Pulmonary artery endothelial cell (primary cell): Measurements from ENCODE around the gene KAT7. TPM values are rescaled to one million over a fixed set of nuclear protein-coding genes. Genes with fewer than 3 reads are reported as not detected.

Source experiments
- DNase-seq: peaks from one replicate; pipeline ENCODE4 v3.0.0-alpha.2; 2011; ENCODE audit warnings: low read depth, low spot score
- total RNA-seq: library from RNA; depleted of rRNA; stranded (reverse); fragments of >200 nt; gene quantifications from 2 replicates; pipeline ENCODE4 v1.2.3, GENCODE V29; 2014

KAT7 gene
- total RNA-seq, 1 donor from 2014 or later = 40.4 TPM

DNA sequence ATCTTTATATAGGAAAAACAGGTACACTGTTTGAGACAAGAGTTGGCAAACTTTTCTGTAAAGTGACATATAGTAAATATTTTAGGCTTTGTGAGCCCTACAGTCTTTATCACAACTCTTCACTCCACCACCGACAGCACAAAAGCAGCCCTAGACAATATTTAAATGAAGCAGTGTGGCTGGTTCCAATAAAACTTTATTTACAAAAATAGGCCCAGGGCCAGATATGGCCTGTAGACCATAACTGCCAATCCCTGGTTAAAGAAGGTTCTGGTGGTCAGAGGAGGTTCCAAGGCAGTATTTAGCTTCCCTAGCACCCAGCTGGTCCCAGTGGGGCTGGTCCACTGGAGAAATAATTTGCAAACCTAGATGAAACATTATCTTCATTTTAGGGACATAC lies 28.2 kb upstream of the KAT7 start:
- no peak for DNase-seq

DNA sequence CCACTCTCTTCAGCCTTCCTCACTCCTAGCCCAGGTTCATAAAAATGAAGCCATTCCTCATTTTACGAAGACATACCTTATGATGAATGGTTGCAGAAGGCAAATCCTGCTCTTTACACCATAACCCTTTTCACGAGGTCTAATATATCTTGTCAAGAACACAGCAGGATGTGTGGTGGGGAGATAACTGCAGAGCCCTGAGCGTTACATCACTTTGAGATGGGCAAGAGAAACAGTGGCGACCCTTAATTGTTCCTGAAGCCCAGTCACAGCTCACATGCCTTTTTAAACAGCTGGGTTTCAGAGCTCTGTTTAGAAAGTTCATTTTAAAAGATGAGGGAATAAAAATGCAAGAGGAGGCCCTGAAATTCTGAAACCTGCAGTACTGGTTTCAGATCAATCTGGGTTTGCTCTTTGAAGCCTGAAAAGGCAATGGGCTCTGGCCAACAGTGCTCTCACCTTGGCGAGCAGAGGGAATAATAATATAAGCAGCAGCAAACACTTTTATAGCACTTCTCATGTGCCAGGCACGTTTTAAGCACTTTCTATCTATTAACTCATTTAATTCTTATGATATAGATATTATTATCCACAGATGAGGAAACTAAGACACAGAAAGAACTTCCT lies 27.4 kb upstream of the KAT7 start:
- DNase-seq = no peak

DNA sequence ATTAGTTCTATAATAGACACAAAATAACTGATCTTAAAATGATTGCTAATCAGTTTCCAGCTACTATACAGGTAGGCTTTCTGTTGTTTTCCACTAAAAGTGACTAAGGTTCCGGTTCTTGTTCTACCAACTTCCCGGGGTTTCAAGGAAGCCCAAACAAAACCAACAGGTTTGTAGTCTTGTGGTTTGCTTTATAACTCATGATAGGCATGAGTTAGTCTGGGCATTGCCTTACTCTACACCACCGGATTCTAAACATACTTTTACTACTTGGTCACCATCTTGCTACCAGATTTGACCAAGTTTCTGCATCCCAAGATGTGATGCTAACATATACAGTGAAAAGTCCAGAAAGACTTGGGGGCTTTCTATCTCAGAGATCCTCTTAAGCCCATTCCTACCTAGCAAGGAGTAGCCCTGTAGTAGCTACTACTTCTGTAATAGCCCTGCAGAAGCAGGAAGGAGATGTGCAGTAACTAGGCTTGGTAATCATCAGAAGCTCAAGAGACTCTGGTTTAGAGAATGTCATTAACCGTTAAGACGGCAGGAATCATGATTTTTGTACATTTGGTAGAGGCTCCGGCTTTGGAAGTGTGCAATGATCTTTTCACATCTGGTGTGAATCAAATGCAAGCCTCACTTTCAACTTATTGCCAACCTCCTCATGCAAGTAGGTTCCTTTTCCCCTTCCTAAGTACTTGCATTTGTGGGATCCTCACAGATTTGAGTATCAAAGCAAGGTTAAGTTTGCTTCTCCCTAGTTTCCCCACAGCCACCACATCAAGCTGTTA lies 26.1 kb upstream of the KAT7 start:
- no peak for DNase-seq

DNA sequence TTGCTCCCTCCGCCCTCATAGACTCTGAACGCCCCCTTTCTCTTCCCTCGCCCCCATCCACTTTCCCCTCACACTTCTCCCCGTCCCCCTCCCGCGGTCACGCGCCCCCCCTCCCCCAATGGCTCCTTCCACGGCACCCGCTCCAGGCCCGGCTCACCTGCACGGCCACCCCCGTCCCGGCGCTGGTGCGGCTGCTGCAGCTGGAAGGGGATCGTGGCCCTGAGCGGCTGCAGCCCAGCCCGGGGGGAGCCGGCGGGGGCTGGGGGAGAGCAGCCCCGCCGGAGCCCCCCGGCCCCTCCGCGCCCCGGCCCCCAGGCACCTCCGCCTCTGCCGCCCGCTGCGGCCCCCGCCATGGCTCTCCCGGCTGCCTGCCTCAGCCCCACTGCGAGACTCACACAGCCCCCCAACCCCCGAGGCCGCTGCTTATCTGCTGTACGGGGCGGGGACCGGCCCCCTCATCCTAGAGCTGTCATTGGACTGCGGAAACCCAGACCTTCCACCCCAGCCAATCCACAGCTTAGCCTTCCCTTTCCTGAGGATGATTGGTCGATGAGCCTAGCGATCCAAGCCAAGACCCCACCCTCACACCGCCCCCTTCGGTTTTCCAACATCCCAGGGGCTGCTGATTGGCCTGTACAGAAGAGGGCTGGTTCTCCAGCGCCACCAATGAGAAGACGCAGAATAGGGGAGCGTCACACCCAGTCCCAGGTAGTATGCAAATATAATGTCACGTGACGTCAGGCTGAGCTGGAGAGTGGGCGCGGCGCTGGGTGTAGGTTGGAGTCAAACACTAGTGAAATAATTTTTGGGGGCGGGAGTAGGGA lies 24.5 kb upstream of the KAT7 start, which contains the start of gene FAM117A:
TSS of gene FAM117A (minus strand) at position 397 of the 824 bp plus-strand sequence. CDS start at position 353, 44 bp downstream.
- peak; percentile 97 for DNase-seq

DNA sequence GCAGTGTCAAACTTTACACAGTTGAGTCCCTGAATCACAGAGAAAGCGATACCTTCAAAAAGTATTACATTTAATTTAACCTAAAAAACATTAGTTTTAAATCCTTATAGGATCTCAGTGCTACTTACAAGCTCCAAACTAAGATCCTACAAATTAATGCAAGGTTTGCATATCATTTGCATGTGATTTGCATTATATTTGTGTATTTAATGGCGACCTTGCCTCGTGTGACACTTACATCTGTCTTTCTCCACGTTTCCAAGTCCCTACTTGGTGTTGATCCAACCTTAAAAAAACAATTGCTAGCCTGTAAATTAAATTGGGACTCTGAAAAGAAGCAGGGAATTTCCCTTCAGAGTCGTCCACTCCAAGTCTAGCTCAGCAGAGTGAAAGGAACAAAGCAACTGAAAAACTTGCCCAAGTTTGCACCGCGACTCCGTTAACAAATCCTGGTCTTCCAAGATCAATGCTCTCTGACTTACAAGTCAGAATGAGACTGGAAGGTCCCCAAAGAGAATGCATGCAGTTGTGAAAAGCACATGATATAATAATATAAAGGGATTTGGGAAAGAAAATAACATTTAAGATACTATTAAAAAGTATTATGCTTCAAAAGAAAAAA lies 23.8 kb upstream of the KAT7 start:
- no peak for DNase-seq

DNA sequence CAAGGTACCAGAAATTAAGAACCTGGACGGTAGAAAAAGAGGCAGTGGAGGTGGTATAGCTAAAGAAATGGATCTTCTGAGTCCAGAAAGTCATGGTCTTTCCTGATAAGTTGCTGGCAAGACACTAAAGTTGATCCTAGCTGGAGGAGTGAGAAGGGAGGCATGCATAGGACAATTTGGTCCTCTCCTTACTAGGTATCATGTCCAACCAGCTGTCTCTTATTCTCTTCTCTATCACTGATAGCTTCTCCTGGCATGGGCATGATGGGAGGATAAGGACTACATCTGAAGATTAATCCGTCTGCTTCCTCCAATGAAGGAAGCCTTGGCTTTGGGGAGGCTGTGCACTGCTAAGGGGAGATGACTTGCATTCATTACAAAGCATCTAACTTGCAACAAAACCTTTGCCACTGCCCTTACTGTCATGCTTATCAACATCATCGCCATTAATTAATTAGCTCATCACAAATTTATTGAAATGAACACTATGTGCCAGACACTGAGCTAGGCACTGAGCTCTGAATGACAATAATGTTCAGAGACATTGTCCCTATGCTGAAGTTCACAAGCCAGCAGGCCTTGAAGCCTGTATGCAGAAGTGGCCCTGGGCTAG lies 21.5 kb upstream of the KAT7 start:
- no peak for DNase-seq

DNA sequence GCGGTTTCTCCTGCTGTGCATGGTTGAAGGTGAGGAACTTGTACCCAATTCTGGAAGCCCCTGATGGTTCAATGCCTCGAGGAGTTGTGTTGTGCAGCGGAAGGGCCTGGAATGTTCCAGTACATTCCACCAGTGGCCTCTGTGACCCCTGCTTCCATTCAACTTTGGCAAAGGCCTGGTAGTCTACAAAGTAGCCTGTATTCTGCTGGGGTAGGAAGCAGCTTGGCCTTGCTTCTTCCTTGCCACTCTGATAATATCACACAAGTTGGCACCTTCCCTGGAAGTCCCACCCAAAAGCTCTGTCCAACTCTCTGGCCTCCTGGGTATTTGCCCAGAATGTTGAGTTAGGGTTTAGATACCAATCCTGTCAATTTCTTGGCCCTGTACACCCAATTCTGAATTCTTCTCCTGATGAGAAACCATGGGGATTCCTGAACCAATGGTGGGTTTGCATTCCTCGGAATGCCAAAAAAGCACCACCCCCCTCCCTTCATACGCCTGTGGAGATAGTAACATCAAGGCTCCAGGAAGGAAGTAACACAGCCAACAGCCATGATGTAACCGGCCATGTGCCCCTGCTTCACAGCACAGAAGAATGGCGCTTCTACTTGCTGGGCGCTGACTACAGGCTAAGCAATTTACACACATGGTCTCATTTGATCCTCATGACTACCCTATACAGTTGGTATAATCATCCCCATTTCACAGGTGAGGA lies 12.8 kb upstream of the KAT7 start:
- peak; percentile 92 for DNase-seq

DNA sequence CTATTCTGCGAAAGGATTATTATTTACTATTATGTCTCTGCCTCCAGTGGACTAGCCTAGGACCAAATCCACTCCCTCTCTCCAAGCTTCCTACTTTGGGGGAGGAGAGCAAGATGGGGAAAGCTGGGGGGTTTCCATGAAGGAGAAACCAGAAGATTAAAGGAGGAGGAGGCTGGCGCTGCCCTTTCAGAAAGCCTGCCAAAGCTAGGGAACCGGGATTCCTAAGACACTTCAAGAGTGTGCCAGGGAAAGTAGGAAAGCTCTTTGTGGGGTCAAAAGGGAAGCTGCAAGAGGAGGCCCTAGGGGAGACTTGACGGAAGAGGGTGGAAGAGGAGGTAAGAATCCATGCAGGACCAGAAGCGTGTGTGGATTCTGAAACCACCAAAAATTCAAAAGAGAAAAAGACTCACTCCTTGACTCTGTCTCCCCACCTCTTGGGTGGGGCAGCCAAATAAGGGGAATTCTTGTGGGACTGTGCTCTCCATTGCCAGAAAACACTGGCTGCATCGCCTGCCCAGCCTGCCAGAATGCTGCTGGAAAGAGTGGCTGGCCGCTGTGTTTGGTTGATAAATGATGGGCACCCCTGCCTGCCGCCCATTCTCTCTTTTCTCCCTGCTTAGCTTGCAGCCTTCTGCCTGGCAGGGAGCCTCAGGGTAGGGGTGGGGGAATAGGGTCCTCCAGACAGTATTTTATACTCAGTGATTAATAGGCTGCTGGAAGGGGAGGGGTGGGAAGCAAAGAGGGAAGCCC lies 11.8 kb upstream of the KAT7 start:
- DNase-seq = no peak

DNA sequence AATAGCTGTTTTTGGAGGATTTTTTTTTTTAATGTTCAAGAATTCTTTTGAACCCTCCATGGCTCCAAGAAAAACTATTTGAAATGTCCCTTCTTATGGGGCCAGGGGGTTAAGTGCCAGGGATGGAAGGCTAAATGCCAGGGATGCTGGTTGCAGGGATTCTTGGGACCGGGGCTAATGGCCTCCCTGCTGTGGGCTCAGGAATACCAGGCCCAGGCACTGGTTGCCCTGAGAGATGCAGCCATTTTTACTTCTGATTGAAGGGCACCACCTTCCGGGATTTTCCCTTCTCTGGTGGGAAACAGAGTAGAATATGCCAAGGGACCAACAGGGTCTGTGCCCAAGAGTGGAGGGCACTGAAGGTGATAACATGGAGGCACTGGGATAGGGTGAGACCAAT lies 10.9 kb upstream of the KAT7 start:
- DNase-seq = no peak

DNA sequence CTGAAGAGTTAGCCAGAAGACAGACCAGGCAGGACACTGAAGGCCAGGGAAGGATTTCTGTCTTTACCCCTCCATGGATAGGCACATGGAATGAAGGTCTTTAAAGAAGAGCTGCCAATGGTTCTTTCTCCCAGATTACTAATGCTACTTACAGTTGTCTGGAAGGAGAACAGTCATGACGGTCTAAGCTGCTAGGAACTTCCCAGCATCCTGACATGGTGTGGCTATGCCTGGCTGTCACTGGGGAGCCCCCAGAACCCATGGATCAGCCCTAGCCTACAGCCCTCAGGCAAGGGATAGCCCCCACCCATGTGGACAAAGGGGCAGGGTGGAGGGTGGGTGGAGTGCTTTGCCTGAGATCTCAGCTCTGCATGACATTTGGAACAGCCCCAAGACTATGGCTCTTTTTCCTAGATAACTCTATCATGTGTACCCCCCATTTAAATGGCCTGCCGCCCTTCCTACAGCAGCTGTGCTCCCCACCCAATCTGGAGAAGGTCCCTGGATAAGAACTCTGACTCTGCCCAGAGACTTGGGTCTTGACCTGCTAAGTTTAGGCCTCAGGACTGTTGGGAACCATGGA lies 9.2 kb upstream of the KAT7 start:
- no peak for DNase-seq

DNA sequence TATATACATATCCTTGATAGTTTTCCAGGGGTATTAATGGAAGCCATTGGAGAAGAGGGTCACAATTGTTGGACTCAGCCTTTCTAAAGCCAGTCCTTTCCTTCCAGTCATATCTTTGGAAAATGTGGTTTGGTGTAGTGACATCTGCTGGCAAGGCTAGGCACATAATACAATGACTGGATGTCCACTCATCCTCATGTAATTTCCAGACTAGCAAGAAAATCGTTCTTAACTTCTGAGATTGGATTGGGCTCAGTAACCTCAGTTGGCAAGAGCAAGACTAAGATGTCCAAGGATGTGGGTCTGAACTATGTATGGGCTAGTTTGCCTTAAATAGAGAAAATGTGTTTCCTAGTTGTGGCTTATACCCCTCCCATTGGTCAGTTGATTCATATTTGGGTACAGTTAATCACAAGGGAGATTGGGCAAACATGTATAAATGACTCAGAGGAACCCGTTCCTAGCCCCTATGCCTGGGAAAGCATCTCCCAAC lies 8.7 kb upstream of the KAT7 start:
- peak; percentile 57 for DNase-seq

DNA sequence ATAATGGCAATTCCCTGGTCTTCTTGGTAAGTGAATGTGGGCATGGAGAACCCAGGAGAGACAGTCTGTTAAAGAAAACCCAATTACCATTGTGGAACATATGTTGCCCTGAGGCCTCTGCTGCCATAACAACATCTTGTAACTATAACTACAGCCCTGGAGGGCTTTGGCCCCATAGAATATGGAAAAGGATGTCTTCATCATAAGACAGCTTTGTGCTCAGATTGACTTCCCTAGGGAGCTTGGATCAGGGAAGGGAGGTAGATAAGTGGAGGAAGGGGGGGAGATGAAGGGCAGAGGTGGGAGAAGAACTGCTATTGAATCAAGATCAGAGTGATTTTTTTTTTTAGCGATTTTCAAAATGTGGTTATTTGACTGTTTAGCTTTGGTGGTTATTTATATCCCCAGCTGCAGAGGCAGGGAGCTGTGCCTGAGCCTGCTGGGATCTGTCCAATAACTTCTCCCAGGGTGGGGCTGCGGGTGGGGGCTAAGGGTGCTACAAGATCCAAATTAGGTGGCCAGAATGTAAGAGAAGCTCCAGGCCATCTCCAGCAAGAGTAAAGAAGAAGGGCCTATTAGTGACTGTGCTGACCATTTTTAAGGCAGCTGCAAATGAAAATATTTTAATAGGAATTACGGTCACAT lies 5.3 kb upstream of the KAT7 start:
- no peak for DNase-seq

DNA sequence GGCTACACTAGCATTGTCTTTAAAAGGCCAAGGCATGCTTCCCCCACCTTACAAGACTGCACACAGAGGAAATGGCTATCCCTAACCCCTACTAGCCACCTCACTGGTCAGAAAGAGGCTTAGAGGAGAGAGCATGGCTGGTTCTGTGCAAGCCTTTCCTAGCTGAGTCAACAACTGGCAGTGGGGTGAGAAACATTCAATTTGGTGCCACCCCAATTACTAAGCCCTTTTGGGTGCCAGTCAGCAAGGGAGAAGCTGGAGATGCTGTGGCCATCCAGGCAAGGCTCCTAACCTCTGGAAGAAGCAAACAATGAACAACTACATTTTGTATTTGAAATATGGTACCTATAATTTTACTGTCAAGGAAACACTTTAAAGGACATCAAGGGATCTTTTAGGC lies 4.7 kb upstream of the KAT7 start:
- no peak for DNase-seq

DNA sequence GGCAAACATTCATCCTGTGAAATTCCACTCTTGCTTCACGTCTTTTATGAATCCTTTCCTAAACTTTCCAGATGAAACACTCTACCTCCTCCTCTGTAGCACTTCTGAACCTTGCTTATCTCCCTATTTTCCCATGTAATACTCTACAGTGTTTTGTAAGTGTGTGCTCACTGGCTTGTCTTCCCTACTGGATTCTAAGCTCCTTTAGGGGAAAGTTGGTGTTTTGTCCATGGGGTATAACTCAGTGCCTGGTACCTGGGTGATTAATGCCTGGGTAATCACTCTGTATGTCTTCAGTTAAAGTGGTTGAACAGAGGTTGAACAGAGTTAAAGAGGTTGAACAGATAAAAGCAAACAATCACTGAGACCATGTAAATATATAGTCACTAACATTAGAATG lies 3.8 kb upstream of the KAT7 start:
- no peak for DNase-seq

DNA sequence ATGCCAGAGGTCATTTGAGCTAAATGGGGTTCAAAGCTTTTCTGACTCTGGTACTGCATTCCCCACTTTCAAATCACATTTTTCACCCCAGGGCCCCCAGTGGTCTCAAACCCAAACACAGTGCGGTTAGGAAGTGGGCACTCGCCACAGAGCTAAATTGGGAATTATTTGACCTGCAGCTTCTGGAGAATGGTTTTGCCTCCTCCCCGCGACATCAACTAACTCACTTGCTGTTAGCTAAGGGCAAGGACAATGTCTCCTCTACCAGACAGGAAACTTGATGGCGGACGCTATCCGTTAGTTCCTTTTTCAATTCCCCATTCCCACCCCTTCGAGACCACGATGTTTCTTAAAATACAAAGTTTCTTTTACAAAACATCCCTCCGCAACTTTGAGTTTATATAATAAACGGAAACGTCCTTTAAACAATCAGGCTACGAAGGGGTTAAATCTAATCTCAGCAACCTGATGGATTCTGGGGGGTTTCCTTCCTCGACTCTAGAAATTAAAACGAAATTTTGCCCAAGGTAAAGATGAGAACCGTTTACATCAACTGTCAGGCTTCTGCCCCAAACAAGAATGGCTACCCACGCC lies 500 bp upstream of the KAT7 start:
- DNase-seq = no peak

DNA sequence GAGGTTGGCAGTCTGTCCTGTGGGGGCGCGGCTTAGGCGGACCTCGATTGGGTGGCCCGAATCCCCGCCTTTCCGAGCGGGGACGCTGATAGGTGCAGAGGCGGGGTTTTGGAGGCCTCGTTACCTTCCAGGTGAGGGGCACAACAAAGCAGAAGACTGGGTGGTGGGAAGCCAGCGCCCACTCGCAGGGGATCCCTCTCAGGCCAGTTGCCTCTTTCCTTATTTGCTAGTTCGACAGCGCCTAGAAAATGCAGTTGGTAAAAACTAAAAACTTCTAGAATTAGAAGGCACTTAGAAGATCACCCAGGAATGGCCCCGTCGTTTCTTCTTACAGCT lies 730 bp downstream of the KAT7 start:
- DNase-seq = no peak

DNA sequence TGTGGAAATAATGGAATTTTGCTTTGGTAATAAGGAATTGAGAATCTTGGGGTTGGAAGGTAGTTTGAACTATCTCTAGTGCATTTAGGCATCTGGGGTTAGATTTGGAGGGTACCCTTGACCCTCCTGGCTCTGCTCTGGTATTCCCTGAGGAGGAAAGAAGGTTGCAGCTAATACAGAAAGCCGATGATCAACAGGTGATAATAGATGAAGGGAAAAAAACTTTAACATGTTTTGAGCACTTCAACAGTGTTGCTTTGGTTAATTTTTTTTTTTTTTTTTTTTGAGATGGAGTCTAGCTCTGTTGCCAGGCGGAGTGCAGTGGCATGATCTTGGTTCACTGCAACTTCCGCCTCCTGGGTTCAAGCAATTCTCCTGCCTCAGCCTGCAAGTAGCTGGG lies 4.8 kb downstream of the KAT7 start:
- no peak for DNase-seq

DNA sequence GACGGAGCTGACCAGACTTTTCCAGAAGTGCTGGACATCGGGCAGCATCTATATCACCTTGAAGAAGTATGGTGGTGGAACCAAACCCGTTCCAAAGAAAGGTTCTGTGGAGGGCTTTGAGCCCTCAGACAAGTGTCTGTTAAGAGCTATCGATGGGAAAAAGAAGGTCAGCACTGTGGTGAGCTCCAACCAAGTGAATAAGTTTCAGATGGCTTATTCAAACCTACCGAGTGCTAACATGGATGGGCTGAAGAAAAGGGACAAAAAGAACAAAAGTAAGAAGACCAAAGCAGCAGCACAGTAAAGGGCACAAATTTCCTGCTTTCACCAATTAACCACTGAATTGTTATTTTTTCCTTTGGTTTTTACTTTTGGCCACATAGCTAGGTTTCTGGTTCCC lies 6.9 kb downstream of the KAT7 start:
- no peak for DNase-seq

DNA sequence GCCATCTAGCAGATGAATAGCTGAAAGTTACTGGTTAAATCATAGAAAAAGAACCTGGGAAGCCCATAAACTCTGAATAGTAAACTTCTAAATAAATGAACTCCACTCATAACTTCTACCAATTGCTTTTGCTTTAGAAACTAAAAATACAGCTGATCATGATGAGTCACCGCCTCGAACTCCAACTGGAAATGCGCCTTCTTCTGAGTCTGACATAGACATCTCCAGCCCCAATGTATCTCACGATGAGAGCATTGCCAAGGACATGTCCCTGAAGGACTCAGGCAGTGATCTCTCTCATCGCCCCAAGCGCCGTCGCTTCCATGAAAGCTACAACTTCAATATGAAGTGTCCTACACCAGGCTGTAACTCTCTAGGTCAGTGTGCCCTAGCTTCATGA lies 9.7 kb downstream of the KAT7 start:
- DNase-seq = no peak
